ENCODE measurements around the gene SEC23B.

The SEC23B gene

GRCh38 chr20:18578581-18578980 lies 70.8 kb downstream of the SEC23B start:
- no peak for TF ChIP-seq CTCF (IDR thresholded peaks at IDR 0.05; ENCODE audit: insufficient read depth, low read length, poor library complexity, severe bottlenecking)

DNA sequence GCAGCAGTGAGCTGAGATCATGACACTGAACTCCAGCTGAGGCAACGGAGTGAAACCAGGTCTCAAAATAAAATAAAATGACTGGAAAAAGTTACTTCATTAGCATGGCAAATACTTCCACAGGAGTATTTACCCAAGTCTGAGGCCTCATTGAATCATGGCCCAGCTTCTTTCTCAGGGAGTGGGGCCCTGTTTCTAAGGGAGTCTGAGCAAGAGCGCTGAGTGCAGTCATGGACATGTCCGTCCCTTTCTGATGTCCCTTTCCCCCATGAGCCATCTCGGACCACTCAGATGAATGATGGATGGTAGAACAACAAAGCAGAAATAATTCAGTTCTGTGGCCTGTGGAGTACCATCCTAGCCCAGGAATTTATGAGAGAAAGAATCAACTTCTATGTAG lies 72.3 kb downstream of the SEC23B start:
- no peak for DNase-seq (ENCODE audit: extremely low read depth, insufficient read length)
- Histone ChIP-seq H3K36me3 (ENCODE audit: control insufficient read depth, insufficient read depth, low read length) (no peaks in the 10 kb centered on the region), H3K27me3 (replicated peaks; ENCODE audit: control insufficient read depth, insufficient read depth, low read length) (no peaks in the 10 kb centered on the region), H3K4me3 (replicated peaks; ENCODE audit: low read depth, low read length) (no peak overlapping the region)
- no peak for TF ChIP-seq CTCF (IDR thresholded peaks at IDR 0.05; ENCODE audit: insufficient read depth, low read length, poor library complexity, severe bottlenecking)

More at GRCh38 chr20:18578581-18578980, 70.8 kb downstream of the SEC23B start:
- no peak overlapping the region for H3K4me3 ChIP-seq (replicated peaks; ENCODE audit: low read depth, low read length)
- H3K27me3 ChIP-seq (replicated peaks; ENCODE audit: control insufficient read depth, insufficient read depth, low read length) = no peaks in the 10 kb centered on the region
- H3K36me3 ChIP-seq (ENCODE audit: control insufficient read depth, insufficient read depth, low read length) = no peaks in the 10 kb centered on the region
- DNase-seq (ENCODE audit: extremely low read depth, insufficient read length) = no peak

GRCh38 chr20:18585134-18585533 lies 77.4 kb downstream of the SEC23B start:
- TF ChIP-seq CTCF (IDR thresholded peaks at IDR 0.05; ENCODE audit: insufficient read depth, low read length, poor library complexity, severe bottlenecking) = no peak
- Histone ChIP-seq H3K4me3 (replicated peaks; ENCODE audit: low read depth, low read length) (no peak overlapping the region), H3K27me3 (replicated peaks; ENCODE audit: control insufficient read depth, insufficient read depth, low read length) (no peaks in the 10 kb centered on the region), H3K36me3 (ENCODE audit: control insufficient read depth, insufficient read depth, low read length) (no peaks in the 10 kb centered on the region)
- DNase-seq (ENCODE audit: extremely low read depth, insufficient read length) = no peak

GRCh38 chr20:18587665-18588573 lies 80.2 kb downstream of the SEC23B start, which contains the start of gene DTD1:
Gene DTD1 (plus strand): TSS chr20:18588054. CDS start chr20:18588073, 19 bp downstream.
- Histone ChIP-seq H3K27me3 (replicated peaks; ENCODE audit: control insufficient read depth, insufficient read depth, low read length) (no peaks in the 10 kb centered on the region), H3K4me3 (replicated peaks; ENCODE audit: low read depth, low read length) (peak within 1 kb of the TSS; percentile 80), H3K36me3 (ENCODE audit: control insufficient read depth, insufficient read depth, low read length) (no peaks in the 10 kb centered on the region)
- TF ChIP-seq CTCF (IDR thresholded peaks at IDR 0.05; ENCODE audit: insufficient read depth, low read length, poor library complexity, severe bottlenecking) = peak; percentile 55
- DNase-seq (ENCODE audit: extremely low read depth, insufficient read length) = peak; percentile 92

DNA sequence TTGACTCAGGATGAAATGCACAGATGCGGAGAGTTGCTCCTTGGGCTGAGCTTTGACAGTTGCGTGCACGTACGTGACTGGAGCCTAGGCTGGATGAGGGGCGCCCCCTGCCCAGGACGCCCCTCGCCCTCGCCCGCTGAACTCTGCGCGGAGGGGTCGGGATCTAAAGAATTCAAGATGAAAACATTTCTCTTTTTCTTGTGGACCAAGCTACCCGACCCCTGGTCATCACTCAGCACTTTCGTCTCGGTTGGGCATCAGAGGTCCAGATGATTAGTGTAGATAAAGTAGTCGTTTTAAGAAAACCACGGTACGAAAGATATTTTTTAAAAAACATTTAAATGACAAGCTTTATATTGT lies 80.8 kb downstream of the SEC23B start:
- DNase-seq (ENCODE audit: extremely low read depth, insufficient read length) = no peak
- Histone ChIP-seq H3K27me3 (replicated peaks; ENCODE audit: control insufficient read depth, insufficient read depth, low read length) (no peaks in the 10 kb centered on the region), H3K4me3 (replicated peaks; ENCODE audit: low read depth, low read length) (peak overlapping the region; percentile 80), H3K36me3 (ENCODE audit: control insufficient read depth, insufficient read depth, low read length) (no peaks in the 10 kb centered on the region)
- TF ChIP-seq CTCF (IDR thresholded peaks at IDR 0.05; ENCODE audit: insufficient read depth, low read length, poor library complexity, severe bottlenecking) = no peak
